HepG2 (cell line): ENCODE data around the gene PAQR7. TPM values are rescaled to one million over a fixed set of nuclear protein-coding genes. Genes with fewer than 3 reads are reported as not detected.

ENCODE experiments used
- HMG20A ChIP-seq: IDR thresholded peaks from 2 replicates; pipeline ENCODE4 v1.6.1; 2016; ENCODE audit warnings: borderline replicate concordance
- PAXIP1 ChIP-seq: sonication (generic); formaldehyde crosslinking; conservative IDR thresholded peaks from 2 replicates; pipeline ENCODE4 v1.4.0; 2020; ENCODE audit warnings: mild to moderate bottlenecking, missing genetic modification reagents, moderate library complexity
- PITX1 ChIP-seq: sonication (generic); formaldehyde crosslinking; IDR thresholded peaks from 2 replicates; pipeline ENCODE4 v1.5.1; 2020; ENCODE audit warnings: mild to moderate bottlenecking, missing genetic modification reagents
- SAP130 ChIP-seq: IDR thresholded peaks from 2 replicates; pipeline ENCODE4 v1.6.1; 2016; ENCODE audit warnings: low read depth
- SP2 ChIP-seq: sonication (generic); formaldehyde crosslinking; IDR thresholded peaks from 2 replicates; pipeline ENCODE4 v1.5.1; 2020; ENCODE audit warnings: mild to moderate bottlenecking, missing genetic modification reagents
- THYN1 ChIP-seq: sonication (generic); formaldehyde crosslinking; IDR thresholded peaks from 2 replicates; pipeline ENCODE4 v1.8.1; 2023; ENCODE audit warnings: low read depth, mild to moderate bottlenecking, moderate library complexity, missing genetic modification reagents, borderline replicate concordance
- ZNF138 ChIP-seq: sonication (generic); formaldehyde crosslinking; IDR thresholded peaks from 2 replicates; pipeline ENCODE4 v1.5.0; 2020; ENCODE audit warnings: mild to moderate bottlenecking, low read depth, missing genetic modification reagents
- ZNF597 ChIP-seq: sonication (generic); formaldehyde crosslinking; IDR thresholded peaks from 2 replicates; pipeline ENCODE4 v1.5.0; 2020; ENCODE audit warnings: missing genetic modification reagents
- ZNF691 ChIP-seq: sonication (generic); formaldehyde crosslinking; IDR thresholded peaks from 2 replicates; pipeline ENCODE4 v1.4.0; 2020; ENCODE audit warnings: missing genetic modification reagents, low read depth, mild to moderate bottlenecking, borderline replicate concordance
- ZZZ3 ChIP-seq: sonication (generic); formaldehyde crosslinking; IDR thresholded peaks from 2 replicates; pipeline ENCODE4 v1.4.0; 2020; ENCODE audit warnings: missing genetic modification reagents, mild to moderate bottlenecking, borderline replicate concordance
- polyA plus RNA-seq, 8 experiments: library from polyadenylated mRNA; depleted of rRNA in 3 of 8; stranded (reverse) in 7 of 8; unstranded in 1 of 8; fragments of >200 nt; fragmentation: Illumina TruSeq in 4 of 8; extraction: Trizol in 4 of 8; gene quantifications; 2 replicates each; pipeline versions ENCODE4 v1.2.1 to v1.2.3, GENCODE V29; 2011 to 2016; ENCODE audit warnings: low read depth in 4 of 8, missing spikeins in 1 of 8, mixed read lengths in 1 of 8; ENCODE audit not compliant: insufficient read depth in 1 of 8
- total RNA-seq, 5 experiments: library from RNA; depleted of rRNA; stranded (reverse); fragments of >200 nt; fragmentation: Illumina TruSeq; extraction: Trizol; gene quantifications; 2 replicates each; pipeline ENCODE4 v1.2.3, GENCODE V29; 2016; ENCODE audit warnings: low read depth in 1 of 5

The PAQR7 gene
- total and polyA plus RNA-seq, 2 of the 13 experiments (the other 11 are each of a cell fraction or from before 2014, with no cell fraction given) = 13.2 to 16.6 TPM

GRCh38 chr1:25867210-25867991, 8.1 kb downstream of the PAQR7 start (continued):
- TF ChIP-seq ZNF691 (no peak), ZNF597 (no peak), ZZZ3 (CRISPR knock-in tag) (no peak), ZNF138 (CRISPR knock-in tag) (no peak), THYN1 (no peak), HMG20A (no peak), PAXIP1 (0 out of 2 replicates have a peak, but pooled peaks have one; percentile 22), SAP130 (no peak), PITX1 (CRISPR knock-in tag) (no peak), SP2 (CRISPR knock-in tag) (no peak)
